Kasumi-1 (cell line): ENCODE results near the gene TNFAIP8.
"Not testable (repeated sequence)": the region's sequence is repeated elsewhere in the genome, so short reads cannot be mapped to it uniquely, and the experiment has no call there.

Experiments
- DNase-seq, 2 experiments: peaks; one replicate each; lab custom pipeline; 2025; lab: John Stamatoyannopoulos, UW

The TNFAIP8 gene

GRCh38 chr5:119427060-119427459, 71.2 kb downstream of the TNFAIP8 start:
- no peak for DNase-seq

- DNase-seq: peak; percentile 20 to 43
These were observed 71.8 kb downstream of the TNFAIP8 start for GRCh38 chr5:119427596-119427995.

GRCh38 chr5:119428166-119428565, 72.3 kb downstream of the TNFAIP8 start:
- DNase-seq: not testable (repeated sequence)

GRCh38 chr5:119428574-119428973, 72.8 kb downstream of the TNFAIP8 start:
- DNase-seq: not testable (repeated sequence)

GRCh38 chr5:119432674-119433237, 76.9 kb downstream of the TNFAIP8 start:
- DNase-seq: not testable (repeated sequence)

GRCh38 chr5:119435436-119436132, 79.8 kb downstream of the TNFAIP8 start:
- DNase-seq: peak; percentile 65

GRCh38 chr5:119437785-119438586, 82.2 kb downstream of the TNFAIP8 start:
- DNase-seq: not testable (repeated sequence)

- DNase-seq: peak; percentile 50 to 72
These were observed 82.7 kb downstream of the TNFAIP8 start for GRCh38 chr5:119438587-119438917.

- no peak for DNase-seq
These were observed 83.4 kb downstream of the TNFAIP8 start for GRCh38 chr5:119439140-119439631.

GRCh38 chr5:119439632-119440031, 83.8 kb downstream of the TNFAIP8 start:
- DNase-seq: not testable (repeated sequence)

GRCh38 chr5:119444643-119445042, 88.8 kb downstream of the TNFAIP8 start:
- not testable (repeated sequence) for DNase-seq

GRCh38 chr5:119445544-119445943, 89.7 kb downstream of the TNFAIP8 start:
- no peak for DNase-seq
